SK-N-SH (cell line): ENCODE measurements around the gene WLS.

Experiments used
- CTCF ChIP-seq: fragments of 200-600 bp; sonication (generic); IDR thresholded peaks from 2 replicates; pipeline ENCODE4 v1.6.1; 2017; ENCODE audit warnings: antibody characterized with exemption, mild to moderate bottlenecking, moderate library complexity
- EP300 ChIP-seq, 2 experiments: IDR thresholded peaks; 2 replicates each; pipeline versions ENCODE4 v1.4.0 to v1.6.1; 2012; ENCODE audit warnings: borderline replicate concordance in 1 of 2, low read depth in 1 of 2, low read length in 1 of 2
- JUND ChIP-seq: IDR thresholded peaks from 2 replicates; pipeline ENCODE4 v1.4.0; 2012
- MEF2A ChIP-seq: IDR thresholded peaks from 2 replicates; pipeline ENCODE4 v1.4.0; 2012; ENCODE audit warnings: low read depth, borderline replicate concordance
- POLR2AphosphoS5 ChIP-seq: IDR thresholded peaks from 2 replicates; pipeline ENCODE4 v1.6.1; 2012; ENCODE audit warnings: low read depth, low read length
- REST ChIP-seq: IDR thresholded peaks from 2 replicates; pipeline ENCODE4 v1.6.1; 2012; ENCODE audit warnings: mild to moderate bottlenecking, low read depth, low read length, moderate library complexity
- SIN3A ChIP-seq: IDR thresholded peaks from 2 replicates; pipeline ENCODE4 v1.6.1; 2012; ENCODE audit warnings: low read depth, mild to moderate bottlenecking, low read length, moderate library complexity, borderline replicate concordance
- TAF1 ChIP-seq: IDR thresholded peaks from 2 replicates; pipeline ENCODE4 v1.6.1; 2012; ENCODE audit warnings: low read depth, mild to moderate bottlenecking, low read length, moderate library complexity, borderline replicate concordance
- TEAD4 ChIP-seq: IDR thresholded peaks from 2 replicates; pipeline ENCODE4 v1.4.0; 2012; ENCODE audit warnings: mild to moderate bottlenecking, borderline replicate concordance; ENCODE audit not compliant: insufficient read depth
- USF2 ChIP-seq: fragments of 150-350 bp; IDR thresholded peaks from 2 replicates; pipeline ENCODE4 v1.6.1; 2017; ENCODE audit warnings: antibody characterized with exemption, low read length, low read depth, borderline replicate concordance

- TF ChIP-seq EP300 (IDR thresholded peaks at IDR 0.05; ENCODE audit: borderline replicate concordance in 1 of 2, low read depth in 1 of 2, low read length in 1 of 2) (no peak), CTCF (no peak), MEF2A (no peak), USF2 (no peak), TEAD4 (no peak), TAF1 (no peak), POLR2AphosphoS5 (no peak), SIN3A (no peak), JUND (no peak), REST (no peak)
These were observed 82.4 kb downstream of the WLS start for GRCh38 chr1:68149907-68150306.
